ENCODE measurements around the gene CPLX3. TPM values are rescaled to one million over a fixed set of nuclear protein-coding genes. Genes with fewer than 3 reads are reported as not detected.

Gene CPLX3
- total and polyA plus RNA-seq, 2 donors (not counting 3 experiments of a cell fraction or from before 2014, with no cell fraction given), result not detected

DNA sequence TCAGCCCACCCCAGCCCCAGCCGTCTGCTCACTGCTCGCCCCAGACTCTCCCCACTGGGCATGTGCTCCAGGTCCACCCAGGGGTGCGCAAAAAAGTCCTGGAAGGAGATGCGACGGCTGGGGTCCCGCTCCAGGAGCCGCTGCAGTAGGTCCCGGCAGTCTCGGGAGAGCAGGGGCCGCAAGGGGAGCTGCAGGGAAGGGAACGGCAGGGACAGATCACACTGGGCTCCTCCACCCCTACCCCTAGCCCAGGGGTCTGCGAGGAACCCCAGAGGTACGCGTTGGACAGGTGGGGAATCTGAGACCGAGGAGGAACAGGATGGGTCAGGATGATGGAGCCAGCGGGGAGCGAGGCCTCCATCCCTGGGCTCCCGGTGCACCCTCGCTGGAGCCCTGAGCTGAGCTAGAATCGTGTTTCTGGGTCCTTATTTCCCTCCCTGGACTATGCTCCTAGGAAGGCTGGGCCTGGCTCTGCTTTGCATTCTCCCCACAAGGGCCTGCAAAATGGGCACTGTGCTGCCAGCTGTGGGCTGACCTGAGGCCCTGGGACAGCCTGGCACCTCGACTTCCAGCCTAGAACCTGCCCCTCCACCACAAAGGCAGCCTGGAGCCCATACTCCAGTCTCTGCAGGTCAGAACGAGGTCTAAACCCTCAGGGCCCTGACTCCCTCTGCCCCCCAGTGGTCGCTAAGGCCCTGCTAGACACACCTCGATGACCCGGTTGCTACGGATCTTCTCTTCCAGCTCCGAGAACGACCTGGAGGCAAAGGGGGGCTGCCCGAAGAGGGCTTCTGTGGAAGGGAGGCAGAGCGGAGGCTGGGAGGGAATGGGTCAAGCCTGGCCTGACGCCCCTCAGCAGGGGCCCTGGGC, 13.3 kb downstream of the CPLX3 start:
- CTCF ChIA-PET, result interaction anchor here (1.1 to 5.3 kb wide), 3 partner anchors 62 to 69 kb away, joined by 3 to 37 read pairs (median 3); no protein-coding TSS in a partner anchor
- BruUV-seq (replicated peaks), result no TSS peak

More for the DNA sequence above, 13.3 kb downstream of the CPLX3 start:
- no peaks in the 10 kb centered on the region for H3K9me3 ChIP-seq (replicated peaks; ENCODE audit: control insufficient read depth, insufficient read depth, low read length)
- H3K79me2 ChIP-seq (ENCODE audit: control insufficient read depth, insufficient read depth, low read length), result peaks cover 2% of the 10 kb centered on the region
- H3K9me1 ChIP-seq (replicated peaks; ENCODE audit: control insufficient read depth, extremely low read depth, insufficient read depth, low read length), result no peaks in the 10 kb centered on the region
- intact Hi-C loops (cut with micrococcal nuclease) (loop anchor here (5.0 kb wide), 1 partner anchor 98 kb away; the partner anchor contains the start of gene COX5A), dilution Hi-C loops (cut with MboI; ENCODE audit: extremely low pct_ligation_motif_present, low sequenced_read_pairs) (no loop called here)
- H3K4me3 ChIP-seq (replicated peaks in 1 of 3; ENCODE audit: insufficient read depth in 1 of 3, low read depth in 1 of 3, low read length in 3 of 3), result no peak overlapping the region
- H3K27me3 ChIP-seq (ENCODE audit: control insufficient read depth in 2 of 2, insufficient read depth in 2 of 2, low read length in 2 of 2), result no peaks in the 10 kb centered on the region
- DNase-seq (ENCODE audit: low read depth, low spot score) (no peak), FAIRE-seq (no peak)
- H3K27ac ChIP-seq (ENCODE audit: insufficient read depth, low read depth, low read length), result no peak overlapping the region
- peaks cover 11% of the 10 kb centered on the region for H3K4me1 ChIP-seq (ENCODE audit: control insufficient read depth, extremely low read depth, insufficient read depth, low read length)
- no peak overlapping the region for H3K4me2 ChIP-seq (ENCODE audit: insufficient read depth, low read length)
- H3K9ac ChIP-seq (replicated peaks; ENCODE audit: extremely low read depth, insufficient read depth, low read length), result no peak overlapping the region
- POLR2A ChIA-PET, result no interaction called here
- H2AFZ ChIP-seq (ENCODE audit: low read depth, low read length), result no peak overlapping the region
- TF ChIP-seq MYC (IDR thresholded peaks at IDR 0.05; ENCODE audit: low read depth, low read length) (no peak), POLR2AphosphoS5 (IDR thresholded peaks at IDR 0.05; ENCODE audit: insufficient read depth, low read depth, low read length) (no peak), FOS (IDR thresholded peaks at IDR 0.05; ENCODE audit: borderline replicate concordance, insufficient read depth, low read length) (no peak), GATA2 (IDR thresholded peaks at IDR 0.05; ENCODE audit: insufficient read depth, insufficient read length, low read depth, low read length) (no peak), EZH2 (IDR thresholded peaks at IDR 0.05; ENCODE audit: borderline replicate concordance, low read depth, low read length, severe bottlenecking) (no peak), JUN (IDR thresholded peaks at IDR 0.05; ENCODE audit: borderline replicate concordance, insufficient read depth, insufficient read length, low read depth) (no peak), POLR2A (IDR thresholded peaks at IDR 0.05; ENCODE audit: low read depth, low read length) (no peak)
- TF ChIP-seq, protein P1, sequence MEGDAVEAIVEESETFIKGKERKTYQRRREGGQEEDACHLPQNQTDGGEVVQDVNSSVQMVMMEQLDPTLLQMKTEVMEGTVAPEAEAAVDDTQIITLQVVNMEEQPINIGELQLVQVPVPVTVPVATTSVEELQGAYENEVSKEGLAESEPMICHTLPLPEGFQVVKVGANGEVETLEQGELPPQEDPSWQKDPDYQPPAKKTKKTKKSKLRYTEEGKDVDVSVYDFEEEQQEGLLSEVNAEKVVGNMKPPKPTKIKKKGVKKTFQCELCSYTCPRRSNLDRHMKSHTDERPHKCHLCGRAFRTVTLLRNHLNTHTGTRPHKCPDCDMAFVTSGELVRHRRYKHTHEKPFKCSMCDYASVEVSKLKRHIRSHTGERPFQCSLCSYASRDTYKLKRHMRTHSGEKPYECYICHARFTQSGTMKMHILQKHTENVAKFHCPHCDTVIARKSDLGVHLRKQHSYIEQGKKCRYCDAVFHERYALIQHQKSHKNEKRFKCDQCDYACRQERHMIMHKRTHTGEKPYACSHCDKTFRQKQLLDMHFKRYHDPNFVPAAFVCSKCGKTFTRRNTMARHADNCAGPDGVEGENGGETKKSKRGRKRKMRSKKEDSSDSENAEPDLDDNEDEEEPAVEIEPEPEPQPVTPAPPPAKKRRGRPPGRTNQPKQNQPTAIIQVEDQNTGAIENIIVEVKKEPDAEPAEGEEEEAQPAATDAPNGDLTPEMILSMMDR (IDR thresholded peaks at IDR 0.05; ENCODE audit: extremely low read depth in 1 of 2, insufficient read depth in 1 of 2, low read depth in 1 of 2, low read length in 2 of 2), result no peak
- TF ChIP-seq, protein P2, sequence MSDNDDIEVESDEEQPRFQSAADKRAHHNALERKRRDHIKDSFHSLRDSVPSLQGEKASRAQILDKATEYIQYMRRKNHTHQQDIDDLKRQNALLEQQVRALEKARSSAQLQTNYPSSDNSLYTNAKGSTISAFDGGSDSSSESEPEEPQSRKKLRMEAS (IDR thresholded peaks at IDR 0.05; ENCODE audit: insufficient read depth, insufficient read length), result no peak
- H3K36me3 ChIP-seq (ENCODE audit: control insufficient read depth in 2 of 2, extremely low read depth in 1 of 2, insufficient read depth in 2 of 2, low read length in 2 of 2), result peaks cover 0 to 8% of the 10 kb centered on the region in 2 experiments
- H4K20me1 ChIP-seq (replicated peaks; ENCODE audit: control insufficient read depth, extremely low read depth, insufficient read depth, low read length), result no peaks in the 10 kb centered on the region

Measured in endothelial cell of umbilical vein (primary cell).